ENCODE data around the gene ATL2.

DNA sequence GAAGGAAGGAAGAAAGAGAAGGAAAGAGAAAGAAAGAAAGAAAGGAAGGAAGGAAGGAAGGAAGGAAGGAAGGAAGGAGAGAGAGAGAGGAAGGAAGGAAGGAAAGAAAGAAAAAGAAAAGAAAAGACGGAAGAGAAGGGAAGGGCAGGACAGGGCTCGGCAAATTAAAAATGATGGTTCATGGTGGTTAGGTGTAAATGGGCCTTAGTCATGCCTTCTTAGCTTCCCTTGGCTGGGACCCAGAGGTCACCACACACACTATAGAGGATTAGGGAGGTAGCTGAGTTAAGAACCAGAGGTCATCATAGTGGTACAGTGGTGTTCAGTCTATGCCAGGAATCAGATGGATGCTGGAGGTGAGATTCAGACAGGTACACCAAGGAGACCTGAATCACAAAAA is 9.3 kb upstream of the ATL2 start:
- TF ChIP-seq MYNN (tag by site-specific recombination; IDR thresholded peaks at IDR 0.05; ENCODE audit: borderline replicate concordance) (no peak), BCL11B (tag by site-specific recombination; IDR thresholded peaks at IDR 0.05; ENCODE audit: low read depth) (no peak), ZNF221 (tag by site-specific recombination; IDR thresholded peaks at IDR 0.05; ENCODE audit: borderline replicate concordance) (no peak), CTCF (tag by site-specific recombination; IDR thresholded peaks at IDR 0.05) (no peak)
- TF ChIP-seq, protein P1, sequence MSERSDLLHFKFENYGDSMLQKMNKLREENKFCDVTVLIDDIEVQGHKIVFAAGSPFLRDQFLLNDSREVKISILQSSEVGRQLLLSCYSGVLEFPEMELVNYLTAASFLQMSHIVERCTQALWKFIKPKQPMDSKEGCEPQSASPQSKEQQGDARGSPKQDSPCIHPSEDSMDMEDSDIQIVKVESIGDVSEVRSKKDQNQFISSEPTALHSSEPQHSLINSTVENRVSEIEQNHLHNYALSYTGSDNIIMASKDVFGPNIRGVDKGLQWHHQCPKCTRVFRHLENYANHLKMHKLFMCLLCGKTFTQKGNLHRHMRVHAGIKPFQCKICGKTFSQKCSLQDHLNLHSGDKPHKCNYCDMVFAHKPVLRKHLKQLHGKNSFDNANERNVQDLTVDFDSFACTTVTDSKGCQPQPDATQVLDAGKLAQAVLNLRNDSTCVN (tag by site-specific recombination; optimal IDR thresholded peaks at IDR 0.05) = no peak

All from HEK293 (cell line).